ENCODE results near the gene HILPDA.
"Not testable (repeated sequence)": the region's sequence is repeated elsewhere in the genome, so short reads cannot be mapped to it uniquely, and the experiment has no call there.

The HILPDA gene

DNA sequence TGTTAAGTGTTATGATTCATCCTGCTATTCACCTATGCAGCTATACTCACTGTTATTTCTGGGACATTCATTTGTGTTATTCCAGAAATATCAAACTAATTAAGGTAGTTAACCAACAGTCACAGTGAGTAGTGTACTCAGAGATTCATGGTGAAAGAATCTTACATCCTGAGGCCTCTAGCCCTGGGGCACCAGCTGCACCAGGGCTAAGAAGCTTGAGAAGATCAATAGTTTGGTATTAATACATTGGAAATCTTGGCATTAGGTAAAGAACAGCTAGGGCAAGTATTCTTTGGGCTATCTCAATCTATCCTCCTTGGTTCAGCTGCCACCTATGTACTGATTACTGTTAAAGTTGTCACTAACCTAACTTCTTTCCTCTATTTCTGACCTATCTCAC lies 11.2 kb downstream of the HILPDA start:
- DNase-seq = not testable (repeated sequence)

DNA sequence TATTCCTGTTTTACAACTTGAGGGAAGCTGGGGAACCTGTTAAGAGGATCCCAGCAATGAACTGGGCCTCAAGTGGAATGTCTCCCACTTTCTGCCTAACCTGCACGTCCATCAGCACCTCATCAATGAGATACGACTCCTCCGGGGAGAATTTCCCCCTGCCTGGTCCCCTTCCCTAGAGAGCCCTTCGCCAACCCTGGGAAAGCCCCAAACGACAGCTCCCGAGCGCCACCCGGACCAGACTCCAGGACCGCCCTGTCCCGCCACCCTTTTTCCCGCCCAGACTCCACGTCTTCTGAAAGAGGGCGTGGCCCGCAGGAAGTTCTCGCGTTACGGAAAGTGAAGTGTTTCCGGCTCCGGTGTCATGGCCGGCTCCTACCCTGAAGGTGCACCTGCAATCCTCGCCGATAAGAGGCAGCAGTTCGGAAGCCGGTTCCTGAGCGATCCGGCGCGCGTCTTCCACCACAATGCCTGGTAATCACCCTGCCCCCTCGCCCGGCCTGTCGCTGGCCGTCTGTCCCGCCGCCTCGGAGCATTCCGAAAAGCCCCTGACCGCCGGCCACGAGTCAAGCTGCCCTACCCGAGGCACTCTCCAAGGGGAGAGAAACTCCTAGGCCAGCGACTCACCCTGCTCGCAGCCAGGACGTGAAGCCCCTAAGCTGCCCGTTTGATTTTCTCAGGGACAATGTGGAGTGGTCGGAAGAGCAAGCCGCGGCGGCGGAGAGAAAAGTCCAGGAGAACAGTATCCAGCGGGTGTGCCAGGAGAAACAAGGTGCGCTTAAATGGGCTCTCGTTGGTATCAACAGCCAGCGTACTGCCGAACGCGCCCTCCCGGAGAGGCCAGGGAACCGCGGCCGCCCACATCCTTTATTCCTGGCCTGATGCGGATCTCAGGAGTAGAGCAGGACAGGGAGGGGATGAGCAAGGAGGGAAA lies 21.0 kb downstream of the HILPDA start, which contains the start of gene METTL2B:
TSS of gene METTL2B (plus strand) at position 347 of the 934 bp plus-strand sequence. CDS start at position 365, 18 bp downstream.
- DNase-seq = peak; percentile 92

DNA sequence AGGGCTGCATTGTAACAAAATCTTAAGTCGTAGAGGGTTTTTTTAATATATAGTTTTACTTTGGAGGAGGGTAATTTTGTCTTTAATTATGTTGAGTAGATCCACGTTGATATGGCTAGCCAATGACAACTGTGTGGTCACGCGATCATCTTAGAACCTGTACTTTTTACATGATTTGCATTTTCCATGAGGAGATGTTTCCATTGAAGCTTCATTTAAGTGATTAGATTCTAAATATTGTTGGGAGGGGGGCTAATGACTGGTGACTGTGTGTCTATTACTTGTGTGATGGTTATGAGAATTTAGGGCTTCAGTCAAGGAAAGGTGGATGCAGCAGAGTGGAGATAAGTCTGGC lies 21.6 kb downstream of the HILPDA start:
- DNase-seq = not testable (repeated sequence)

DNA sequence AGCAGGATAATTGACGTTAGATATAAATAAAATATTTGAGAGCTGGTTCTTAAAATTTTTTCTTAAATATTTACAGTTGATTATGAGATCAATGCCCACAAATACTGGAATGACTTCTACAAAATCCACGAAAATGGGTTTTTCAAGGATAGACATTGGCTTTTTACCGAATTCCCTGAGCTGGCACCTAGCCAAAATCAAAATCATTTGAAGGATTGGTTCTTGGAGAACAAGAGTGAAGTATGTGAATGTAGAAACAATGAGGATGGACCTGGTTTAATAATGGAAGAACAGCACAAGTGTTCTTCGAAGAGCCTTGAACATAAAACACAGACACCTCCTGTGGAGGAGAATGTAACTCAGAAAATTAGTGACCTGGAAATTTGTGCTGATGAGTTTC lies 23.4 kb downstream of the HILPDA start:
- DNase-seq = not testable (repeated sequence)

DNA sequence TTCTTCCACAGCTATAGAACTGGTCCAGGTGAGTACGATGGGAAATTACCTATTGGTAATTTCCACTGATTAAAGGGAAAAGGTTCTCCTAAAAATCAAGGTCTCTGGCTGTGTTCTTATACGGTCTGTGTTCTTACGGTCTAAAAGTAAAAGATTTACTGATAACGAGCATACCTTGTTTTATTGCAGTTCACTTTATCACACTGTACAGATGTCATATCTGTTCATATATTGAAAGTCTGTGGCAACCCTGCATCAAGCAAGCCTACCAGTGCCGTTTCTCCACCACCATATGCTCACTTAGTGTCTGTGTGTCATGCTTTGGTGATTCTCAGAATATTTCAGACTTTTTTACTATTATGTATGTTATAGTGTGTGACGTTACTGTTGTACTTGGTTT lies 32.5 kb downstream of the HILPDA start:
- DNase-seq = not testable (repeated sequence)

DNA sequence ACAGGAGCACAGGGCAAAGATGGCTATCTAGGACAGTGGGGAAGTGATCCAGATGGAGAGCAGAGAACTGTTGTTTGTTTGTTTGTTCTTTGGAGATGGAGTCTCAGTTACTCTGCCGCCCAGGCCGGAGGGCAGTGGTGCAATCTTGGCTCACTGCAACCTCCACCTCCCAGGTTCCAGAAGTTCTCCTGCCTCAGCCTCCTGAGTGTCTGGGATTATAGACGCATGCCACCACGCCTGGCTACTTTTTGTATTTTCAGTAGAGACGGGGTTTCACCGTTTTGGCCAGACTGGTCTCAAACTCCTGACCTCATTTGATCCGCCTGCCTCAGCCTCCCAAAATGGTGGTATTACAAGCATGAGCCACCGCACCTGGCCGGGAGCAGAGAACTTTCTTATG lies 41.7 kb downstream of the HILPDA start:
- no peak for DNase-seq

DNA sequence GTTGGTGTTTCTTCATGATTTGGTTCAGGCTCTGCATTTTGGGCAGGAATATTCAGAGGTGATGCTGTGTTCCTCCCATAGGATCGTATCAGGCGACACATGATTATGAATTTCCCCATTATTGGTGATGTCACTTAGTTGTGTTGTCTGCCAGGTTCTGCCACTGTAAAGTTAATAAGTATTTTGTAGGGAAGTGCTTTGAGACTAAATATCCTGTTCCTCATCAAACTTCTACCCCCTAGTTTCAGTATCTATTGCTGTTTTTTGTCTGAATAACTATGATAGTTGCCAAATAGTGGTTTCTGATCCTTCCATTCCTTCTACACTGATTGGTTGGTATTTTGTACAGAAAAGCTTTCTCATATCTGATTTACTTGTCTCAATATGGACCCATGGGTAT lies 49.7 kb downstream of the HILPDA start:
- not testable (repeated sequence) for DNase-seq

DNA sequence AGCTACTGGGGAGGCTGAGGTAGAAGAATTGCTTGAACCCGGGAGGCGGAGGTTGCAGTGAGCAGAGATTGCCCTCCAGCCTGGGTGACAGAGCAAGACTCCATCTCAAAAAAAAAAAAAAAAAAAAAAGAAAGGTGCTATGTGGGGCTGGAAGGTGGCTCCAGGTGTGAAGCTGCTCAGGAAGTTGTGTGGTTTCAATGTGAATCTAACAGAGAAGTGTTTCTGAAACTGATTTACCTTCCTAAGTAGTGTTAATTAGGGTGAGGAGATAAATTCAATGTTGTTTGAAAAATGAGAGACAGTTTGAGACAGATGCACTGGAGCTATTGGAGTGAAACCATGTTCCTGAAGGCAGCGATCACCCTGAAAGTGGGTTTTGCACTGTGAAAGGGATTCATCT lies 51.1 kb downstream of the HILPDA start:
- not testable (repeated sequence) for DNase-seq

DNA sequence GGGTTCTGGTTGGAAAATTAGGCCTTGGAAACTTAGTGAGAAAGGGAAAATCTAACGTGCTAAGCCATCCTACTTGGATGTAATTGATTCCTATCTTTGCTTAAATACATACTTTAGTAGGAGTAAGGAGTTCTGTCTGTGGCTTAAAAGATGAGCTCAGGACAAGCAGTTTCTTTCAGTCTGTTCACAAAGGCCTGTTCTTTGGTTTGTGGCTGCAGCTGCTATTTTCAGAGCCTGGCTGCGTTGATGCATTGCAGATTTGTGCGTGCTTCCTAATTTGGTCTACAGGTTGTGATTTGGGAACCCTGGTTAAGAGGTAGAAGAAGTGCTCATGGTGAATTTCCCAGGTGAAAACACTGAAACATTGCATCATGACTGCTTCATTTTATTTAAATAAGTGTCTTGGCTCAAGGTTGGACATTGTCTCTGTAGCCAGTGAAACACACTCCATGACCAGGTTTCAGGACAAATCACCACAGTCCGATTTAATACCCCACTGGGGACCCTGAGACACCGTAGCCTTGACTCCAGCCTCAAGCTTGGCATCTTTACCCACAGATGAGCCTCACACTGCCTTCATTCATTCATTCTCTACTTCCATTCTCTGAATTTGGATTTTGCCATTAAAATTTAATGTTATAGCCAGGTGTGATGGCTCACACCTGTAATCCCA lies 51.8 kb downstream of the HILPDA start:
- not testable (repeated sequence) for DNase-seq
